NCI-H524 treated with DMSO at 0.1 percent for 48 hours (cell line): ENCODE results near the gene ASB10.

Experiments
- DNase-seq: peaks from one replicate; lab custom pipeline; 2025; lab: John Stamatoyannopoulos, UW

ASB10 gene

GRCh38 chr7:151210087-151210854, 23.2 kb upstream of the ASB10 start, which contains the start of gene H2BK1:
H2BK1 (minus strand) TSS chr7:151210488; CDS start chr7:151210318, 170 bp downstream.
- DNase-seq, result no peak

DNA sequence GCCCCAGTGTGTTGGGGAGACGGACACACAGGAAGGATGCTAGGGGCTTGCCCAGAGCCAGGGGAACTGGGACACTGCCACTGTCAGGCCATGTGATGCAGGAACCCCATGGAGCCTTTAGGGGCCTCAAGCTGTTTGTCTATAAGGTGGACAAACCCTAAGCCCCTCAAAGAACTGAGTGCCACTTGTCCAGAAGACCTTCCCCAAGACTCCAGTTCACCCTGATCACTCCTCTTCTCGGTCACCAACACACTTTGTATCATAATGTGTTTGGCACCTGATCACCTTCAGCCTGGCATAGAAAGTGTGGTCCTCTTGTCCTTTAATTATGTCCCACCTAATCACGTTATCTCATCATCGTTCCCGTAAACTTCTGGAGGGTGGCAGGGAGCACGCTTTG, 22.5 kb upstream of the ASB10 start:
- no peak for DNase-seq

DNA sequence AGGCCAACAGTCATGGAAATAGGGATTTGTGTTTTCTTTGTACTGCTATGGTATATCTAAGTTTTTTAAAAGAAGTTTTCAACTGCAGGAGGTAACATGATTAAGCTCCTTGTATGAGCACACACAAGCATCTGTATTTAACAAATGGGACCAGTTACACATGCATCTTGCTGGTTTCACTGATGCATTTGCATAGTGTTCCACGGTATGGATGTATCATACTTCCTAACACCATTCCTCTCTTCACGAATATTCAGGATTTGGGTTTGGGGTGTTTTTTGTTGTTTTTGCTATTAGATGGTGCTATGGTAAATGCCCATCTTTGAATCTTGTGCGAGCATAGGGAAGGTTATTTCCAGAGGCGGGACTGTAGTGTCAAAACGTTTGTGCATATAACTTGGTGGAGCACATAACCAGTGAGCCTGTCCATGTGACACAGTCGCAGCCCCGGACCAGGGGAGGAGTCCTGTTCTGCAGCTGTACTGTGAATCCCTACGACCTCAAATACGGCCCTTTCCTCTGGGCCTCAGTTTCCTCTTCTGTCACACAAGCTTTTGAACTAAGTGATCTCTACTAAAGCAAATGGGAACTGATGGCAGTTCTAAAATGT, 21.3 kb upstream of the ASB10 start:
- no peak for DNase-seq

GRCh38 chr7:151207804-151208203, 20.8 kb upstream of the ASB10 start:
- no peak for DNase-seq

GRCh38 chr7:151207315-151207714, 20.3 kb upstream of the ASB10 start:
- DNase-seq, result no peak

DNA sequence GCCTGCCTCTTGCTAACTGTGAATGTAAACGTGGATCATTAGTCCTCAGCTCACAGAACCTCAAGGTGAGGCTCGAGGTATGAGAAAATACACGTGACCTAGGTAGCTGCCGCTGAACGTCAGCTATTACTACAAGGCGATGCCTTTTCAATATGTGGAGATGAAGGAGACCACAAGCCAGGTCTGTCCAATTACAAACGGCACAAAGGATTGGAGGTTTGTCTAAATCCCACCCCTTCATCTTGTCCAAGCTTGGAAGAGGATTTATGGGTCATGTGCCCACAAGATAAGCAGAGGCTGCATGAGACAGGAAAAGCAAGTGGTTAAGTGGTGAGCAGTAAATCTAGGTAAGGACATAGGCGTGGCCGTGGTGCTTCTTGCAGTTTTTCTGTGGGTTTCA, 19.9 kb upstream of the ASB10 start:
- DNase-seq, result no peak

DNA sequence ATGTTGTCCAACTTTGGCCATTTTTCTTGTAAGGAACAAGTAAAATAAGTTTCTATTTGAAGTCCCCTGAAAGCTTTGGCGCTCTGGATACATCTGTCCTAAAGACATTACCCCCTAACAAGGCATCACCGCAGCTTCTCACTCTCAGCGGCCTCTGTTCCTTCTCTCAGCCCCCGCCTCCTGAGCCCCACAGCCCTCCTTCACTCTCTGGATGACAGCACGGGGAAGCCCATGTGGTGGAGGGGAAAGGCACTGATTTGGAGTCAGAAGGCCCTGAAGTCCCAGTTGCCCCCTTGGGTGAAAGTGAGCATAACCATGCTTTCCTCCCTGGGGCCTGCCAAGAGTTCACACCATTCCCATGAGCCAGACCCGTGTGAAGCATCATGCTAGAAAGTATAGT, 18.7 kb upstream of the ASB10 start:
- DNase-seq, result no peak

- no peak for DNase-seq
Observed at GRCh38 chr7:151204383-151205032, 17.5 kb upstream of the ASB10 start.

DNA sequence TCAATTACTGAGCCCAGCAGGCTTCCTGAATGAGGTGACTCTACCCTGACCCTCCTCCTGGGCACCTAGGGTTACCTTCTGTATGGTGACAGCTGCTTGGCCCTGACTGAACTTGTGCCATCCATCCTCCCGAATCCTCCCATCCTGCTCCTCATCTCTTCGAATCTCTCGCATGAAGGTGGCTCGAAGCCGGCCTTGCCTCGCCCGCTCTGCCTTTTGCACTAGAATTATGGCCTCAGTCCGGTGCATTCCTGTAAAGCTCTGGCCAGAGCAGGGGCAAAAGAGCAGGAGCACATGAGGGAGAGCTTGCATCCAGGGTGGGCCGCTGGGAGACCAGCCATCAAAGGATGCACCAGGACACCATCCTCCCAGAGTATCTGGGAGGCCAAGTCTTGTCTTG, 15.8 kb upstream of the ASB10 start:
- DNase-seq, result no peak

DNA sequence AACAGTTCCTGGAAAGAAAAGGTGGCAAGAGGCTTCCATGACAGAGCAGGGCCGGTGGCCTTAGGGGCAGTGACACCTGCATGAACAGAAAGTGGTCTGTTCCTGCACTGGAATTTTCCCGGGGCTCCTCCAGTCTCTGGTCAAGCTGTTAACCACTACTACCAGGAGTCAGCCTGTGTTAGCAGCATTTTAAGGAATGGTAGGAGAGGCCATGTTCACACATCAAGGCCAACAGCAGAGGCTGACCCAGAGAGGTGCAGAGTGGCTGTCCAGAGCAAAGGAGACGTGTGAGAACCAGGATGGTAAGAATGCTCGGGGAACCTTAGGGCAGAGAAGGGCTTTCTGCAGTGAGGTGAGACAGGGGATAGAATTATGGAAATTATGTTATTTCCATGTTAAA, 14.7 kb upstream of the ASB10 start:
- DNase-seq, result no peak

DNA sequence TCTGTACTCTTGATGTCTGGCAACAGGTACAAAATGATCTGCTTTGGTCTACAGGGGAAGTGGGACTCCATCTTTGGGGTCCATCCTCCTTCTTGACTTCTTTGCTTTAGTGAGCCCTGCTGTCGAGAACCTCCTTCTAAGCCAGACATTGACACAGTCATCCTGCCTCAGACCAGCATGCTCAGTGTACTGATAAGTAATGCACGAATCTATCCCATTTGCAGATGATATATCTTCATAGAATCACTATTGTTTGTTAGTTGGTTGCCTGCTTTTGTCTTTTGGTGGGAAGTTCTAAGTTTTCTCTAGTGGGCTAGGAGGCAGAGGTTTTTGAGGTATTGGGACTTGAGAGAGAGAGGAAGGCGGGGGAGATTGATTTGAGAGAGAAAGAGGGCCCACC, 14.3 kb upstream of the ASB10 start:
- DNase-seq, result no peak

- DNase-seq, result no peak
Observed at GRCh38 chr7:151198945-151199848, 12.1 kb upstream of the ASB10 start.

DNA sequence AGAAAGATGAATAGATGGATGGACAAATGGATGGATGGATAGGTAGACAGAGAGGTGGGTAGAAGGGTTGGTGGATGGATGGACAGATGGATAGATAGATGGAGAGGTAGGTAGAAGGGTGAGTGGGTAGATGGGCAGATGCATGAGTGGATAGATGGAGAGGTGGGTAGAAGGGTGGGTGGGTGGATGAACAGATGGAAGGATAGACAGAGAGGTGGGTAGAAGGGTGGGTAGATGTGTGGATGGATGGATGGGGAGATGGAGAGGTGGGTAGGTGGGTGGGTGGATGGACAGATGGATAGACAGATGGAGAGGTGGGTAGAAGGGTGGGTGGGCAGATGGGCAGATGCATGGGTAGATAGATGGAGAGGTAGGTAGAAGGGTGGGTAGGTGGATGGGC, 10.9 kb upstream of the ASB10 start:
- no peak for DNase-seq

GRCh38 chr7:151195616-151196450, 8.8 kb upstream of the ASB10 start:
- no peak for DNase-seq

DNA sequence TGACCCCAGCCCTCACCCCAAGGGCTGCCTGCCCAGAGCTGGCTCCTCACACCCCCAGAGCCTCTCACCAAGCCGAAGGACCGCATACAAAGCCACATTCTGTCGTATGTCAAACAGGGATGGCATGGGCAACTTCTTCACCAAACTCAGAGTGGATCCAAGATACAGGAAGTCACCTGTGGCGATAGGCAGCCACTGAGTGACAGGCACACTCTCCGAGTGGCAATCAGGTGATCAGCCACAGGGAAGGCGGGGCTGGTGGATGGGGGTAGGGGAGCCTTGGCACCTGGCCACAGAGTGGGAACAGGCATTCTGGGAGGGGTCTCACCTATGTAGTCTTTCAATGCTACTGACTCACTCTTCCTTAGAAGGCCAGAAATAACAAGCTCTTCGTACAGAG, 7.1 kb upstream of the ASB10 start:
- no peak for DNase-seq

- DNase-seq, result no peak
Observed at GRCh38 chr7:151193203-151193978, 6.3 kb upstream of the ASB10 start.

DNA sequence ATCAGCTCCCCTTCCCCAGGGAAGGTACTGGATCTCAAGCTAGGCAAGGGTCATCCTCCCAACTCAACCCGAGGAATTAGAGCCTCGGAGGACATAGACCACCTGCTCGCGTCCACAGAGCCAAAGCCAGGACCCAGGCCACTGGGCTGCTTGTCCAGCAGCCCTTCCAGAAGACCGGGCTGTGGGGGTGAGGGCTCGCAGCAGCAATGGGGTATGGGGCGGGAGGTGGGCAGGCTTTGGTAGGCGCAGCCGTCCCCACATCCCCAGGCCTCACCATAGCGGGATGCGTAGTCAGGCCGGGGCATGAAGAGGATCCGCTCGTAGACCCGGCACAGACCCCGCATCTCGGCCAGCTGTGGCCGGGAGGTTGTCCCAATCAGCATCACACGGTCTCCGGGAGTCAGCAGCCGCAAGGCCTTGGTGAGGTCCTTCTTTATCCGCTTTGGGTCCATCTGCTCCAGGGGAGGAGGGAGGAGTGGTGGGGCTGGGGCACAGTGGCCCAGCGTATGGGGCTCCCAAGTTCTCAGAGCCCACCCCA, 5.0 kb upstream of the ASB10 start:
- no peak for DNase-seq

GRCh38 chr7:151191544-151191943, 4.5 kb upstream of the ASB10 start:
- DNase-seq, result no peak

DNA sequence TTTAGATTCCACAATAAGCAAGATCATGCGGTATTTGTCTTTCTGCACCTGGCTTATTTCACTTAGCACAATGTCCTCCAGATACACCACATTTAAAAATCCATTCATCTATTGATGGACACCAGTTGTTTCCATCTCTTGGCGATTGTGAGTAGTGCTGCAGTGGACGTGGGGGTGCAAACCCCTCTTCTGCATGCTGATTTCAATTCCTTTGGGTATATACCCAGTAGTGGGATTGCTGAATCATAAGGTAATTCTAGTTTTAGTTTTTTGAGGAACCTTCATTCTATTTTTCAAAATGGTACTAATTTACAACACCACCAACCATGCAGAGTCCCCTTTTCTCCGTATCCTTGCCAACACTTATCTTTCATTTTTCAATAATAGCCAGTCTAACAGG, 2.0 kb upstream of the ASB10 start:
- DNase-seq, result no peak

DNA sequence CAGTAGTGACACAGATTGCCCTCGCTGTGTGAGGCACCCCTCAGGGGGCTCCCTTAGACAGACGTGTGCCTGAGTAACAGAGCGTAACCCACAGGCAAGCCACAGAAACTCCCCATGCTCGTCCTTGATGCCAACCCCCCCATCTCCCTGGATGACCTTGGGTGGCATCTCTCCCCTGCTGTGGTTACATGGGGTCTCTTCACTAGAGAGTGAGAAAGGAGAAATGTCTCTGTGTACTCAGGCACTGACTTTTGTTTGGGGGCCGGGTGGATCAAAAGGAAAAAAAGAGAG, 1.1 kb upstream of the ASB10 start:
- no peak for DNase-seq
